KMS-11 (cell line): ENCODE data around the gene RPEL1.

Source experiments
- H2AFZ ChIP-seq: fragments of 200-600 bp; sonication (generic); 2 replicates; pipeline ENCODE4 v1.6.1; 2016; ENCODE audit warnings: antibody characterized with exemption, mixed run types, low read depth
- H3K27ac ChIP-seq: fragments of 200-600 bp; sonication (generic); 2 replicates; pipeline ENCODE4 v1.6.1; 2016; ENCODE audit warnings: mild to moderate bottlenecking, mixed run types
- H3K27me3 ChIP-seq: fragments of 200-600 bp; sonication (generic); 2 replicates; pipeline ENCODE4 v1.6.1; 2017; ENCODE audit warnings: mild to moderate bottlenecking, low read depth, mixed run types, moderate library complexity; ENCODE audit not compliant: insufficient read depth
- H3K36me3 ChIP-seq: fragments of 200-600 bp; sonication (generic); 2 replicates; pipeline ENCODE4 v1.6.1; 2017; ENCODE audit warnings: mild to moderate bottlenecking, mixed run types; ENCODE audit not compliant: insufficient read depth
- H3K4me1 ChIP-seq: fragments of 200-600 bp; sonication (generic); 2 replicates; pipeline ENCODE4 v1.6.1; 2016; ENCODE audit warnings: mild to moderate bottlenecking, low read depth, mixed run types; ENCODE audit not compliant: poor library complexity, severe bottlenecking
- H3K4me2 ChIP-seq: fragments of 200-600 bp; sonication (generic); 2 replicates; pipeline ENCODE4 v1.7.0; 2016; ENCODE audit warnings: mild to moderate bottlenecking, mixed run types
- H3K4me3 ChIP-seq: fragments of 200-600 bp; sonication (generic); IDR thresholded peaks from 2 replicates; pipeline ENCODE4 v1.6.1; 2017; ENCODE audit warnings: low read depth, low read length, mixed read lengths; ENCODE audit not compliant: insufficient read depth
- H3K79me2 ChIP-seq: fragments of 200-600 bp; sonication (generic); 2 replicates; pipeline ENCODE4 v1.6.1; 2016; ENCODE audit warnings: low read depth, mixed run types; ENCODE audit not compliant: insufficient read depth
- H3K9ac ChIP-seq: fragments of 200-600 bp; sonication (generic); 2 replicates; pipeline ENCODE4 v1.6.1; 2016; ENCODE audit warnings: mild to moderate bottlenecking, mixed run types
- H4K20me1 ChIP-seq: fragments of 200-600 bp; sonication (generic); 2 replicates; pipeline ENCODE4 v1.6.1; 2016; ENCODE audit warnings: mild to moderate bottlenecking, mixed run types; ENCODE audit not compliant: insufficient read depth
- CTCF ChIP-seq: fragments of 200-600 bp; sonication (generic); conservative IDR thresholded peaks from 2 replicates; pipeline ENCODE4 v1.6.1; 2017; ENCODE audit warnings: low read depth, mild to moderate bottlenecking, antibody characterized with exemption, low read length, moderate library complexity, mixed read lengths

Gene RPEL1

GRCh38 chr10:103265717-103266329, 20.1 kb downstream of the RPEL1 start:
- Histone ChIP-seq H4K20me1 (no peaks in the 10 kb centered on the region), H3K79me2 (no peaks in the 10 kb centered on the region), H3K4me2 (no peak overlapping the region), H3K27ac (no peak overlapping the region), H3K4me3 (no peak overlapping the region), H3K4me1 (no peaks in the 10 kb centered on the region), H3K27me3 (no peaks in the 10 kb centered on the region), H2AFZ (no peak overlapping the region), H3K9ac (no peak overlapping the region), H3K36me3 (no peaks in the 10 kb centered on the region)
- no peak for TF ChIP-seq CTCF

GRCh38 chr10:103273041-103273441, 27.4 kb downstream of the RPEL1 start:
- Histone ChIP-seq H3K27me3 (no peaks in the 10 kb centered on the region), H3K79me2 (no peaks in the 10 kb centered on the region), H3K36me3 (no peaks in the 10 kb centered on the region), H3K9ac (no peak overlapping the region), H3K4me2 (no peak overlapping the region), H3K4me3 (no peak overlapping the region), H2AFZ (no peak overlapping the region), H3K4me1 (no peaks in the 10 kb centered on the region), H4K20me1 (no peaks in the 10 kb centered on the region), H3K27ac (no peak overlapping the region)
- TF ChIP-seq CTCF: no peak

- Histone ChIP-seq H3K4me1 (no peaks in the 10 kb centered on the region), H3K4me3 (no peak overlapping the region), H3K4me2 (no peak overlapping the region), H3K9ac (no peak overlapping the region), H3K27ac (no peak overlapping the region), H3K27me3 (no peaks in the 10 kb centered on the region), H4K20me1 (no peaks in the 10 kb centered on the region), H3K36me3 (no peaks in the 10 kb centered on the region), H3K79me2 (no peaks in the 10 kb centered on the region), H2AFZ (no peak overlapping the region)
- no peak for TF ChIP-seq CTCF
These were observed 30.7 kb downstream of the RPEL1 start for GRCh38 chr10:103276251-103276895.

GRCh38 chr10:103276896-103277712, 31.4 kb downstream of the RPEL1 start, which contains the start of gene INA:
INA (plus strand) TSS chr10:103277138; CDS start chr10:103277212, 74 bp downstream.
- H3K27me3 ChIP-seq: no peaks in the 10 kb centered on the region
- no peak for TF ChIP-seq CTCF
- H3K36me3 ChIP-seq: no peaks in the 10 kb centered on the region
- H3K9ac ChIP-seq: no peak within 1 kb of the TSS
- H3K4me1 ChIP-seq: no peaks in the 10 kb centered on the region
- H3K79me2 ChIP-seq: no peaks in the 10 kb centered on the region
- no peak within 1 kb of the TSS for H3K4me2 ChIP-seq
- no peak within 1 kb of the TSS for H3K4me3 ChIP-seq
- H3K27ac ChIP-seq: no peak within 1 kb of the TSS
- H2AFZ ChIP-seq: no peak within 1 kb of the TSS
- no peaks in the 10 kb centered on the region for H4K20me1 ChIP-seq
